A549 (cell line): ENCODE data around the gene RBFOX1. TPM values are rescaled to one million over a fixed set of nuclear protein-coding genes. Genes with fewer than 3 reads are reported as not detected.

Experiments used
- ATAC-seq, 2 experiments: fragments of 200-7000 bp in 1 of 2; fragments of >200 bp in 1 of 2; cut with Nextera tagmentation in 1 of 2; cut with Tn5 transposase in 1 of 2; 3 replicates each; pipeline versions ENCODE4 v1.8.0 to v1.9.1; 2018 to 2020; ENCODE audit warnings: mild to moderate bottlenecking in 1 of 2, moderate library complexity in 1 of 2
- CTCF ChIA-PET: fragments of 300-600 bp; sonication (Branson Sonifier 250); formaldehyde crosslinking; extraction: SDS; loops from one replicate; lab custom pipeline; 2021; ENCODE audit warnings: antibody characterized with exemption, inconsistent platforms; lab: Yijun Ruan, JAX
- POLR2A ChIA-PET: fragments of 350-600 bp; formaldehyde crosslinking; extraction: SDS; loops from one replicate; lab custom pipeline; 2021; ENCODE audit warnings: antibody characterized with exemption, inconsistent platforms; lab: Yijun Ruan, JAX
- DNase-seq, 2 experiments: peaks; one replicate each; pipeline versions ENCODE4 v3.0.0 to v3.0.0-alpha.2; 2011 to 2016; ENCODE audit warnings: low read depth in 1 of 2, low spot score in 1 of 2
- FAIRE-seq: peaks from 2 replicates; lab custom pipeline; 2011; peaks lifted over from hg19 to GRCh38; lab: Jason Lieb, UNC
- H3K27ac ChIP-seq, 2 experiments: fragments of >200 bp; sonication (Bioruptor Twin); formaldehyde crosslinking; 3 replicates each; pipeline ENCODE4 v1.5.1; 2016 to 2017
- H3K4me1 ChIP-seq: fragments of >200 bp; sonication (Bioruptor Twin); formaldehyde crosslinking; 3 replicates; pipeline ENCODE4 v1.6.1; 2016
- H3K4me2 ChIP-seq: fragments of >200 bp; sonication (Bioruptor Twin); formaldehyde crosslinking; 3 replicates; pipeline ENCODE4 v1.6.1; 2016
- H3K4me3 ChIP-seq: fragments of >200 bp; sonication (Bioruptor Twin); formaldehyde crosslinking; 3 replicates; pipeline ENCODE4 v1.5.1; 2016
- H3K9me3 ChIP-seq: fragments of >200 bp; sonication (Bioruptor Twin); formaldehyde crosslinking; 3 replicates; pipeline ENCODE4 v1.6.1; 2016
- BHLHE40 ChIP-seq: IDR thresholded peaks from 2 replicates; pipeline ENCODE4 v1.6.1; 2012; ENCODE audit warnings: low read depth, low read length, inconsistent platforms
- CBX2 ChIP-seq: fragments of 200-600 bp; sonication (generic); IDR thresholded peaks from 2 replicates; pipeline ENCODE4 v1.6.1; 2016; ENCODE audit warnings: low read depth, mild to moderate bottlenecking, borderline replicate concordance
- CBX8 ChIP-seq: fragments of 200-600 bp; sonication (generic); IDR thresholded peaks from 2 replicates; pipeline ENCODE4 v1.6.1; 2016
- CTCF ChIP-seq: fragments of >200 bp; sonication (Bioruptor Twin); formaldehyde crosslinking; IDR thresholded peaks from 3 replicates; pipeline ENCODE4 v1.5.1; 2016
- EHF ChIP-seq: fragments of 250-450 bp; sonication (Bioruptor Pico); IDR thresholded peaks from 2 replicates; pipeline ENCODE4 v1.5.0; 2020; ENCODE audit warnings: mild to moderate bottlenecking
- EHMT2 ChIP-seq: fragments of 200-600 bp; sonication (generic); IDR thresholded peaks from 2 replicates; pipeline ENCODE4 v1.6.1; 2016; ENCODE audit warnings: antibody characterized with exemption, low read depth, mild to moderate bottlenecking, moderate library complexity
- EP300 ChIP-seq, 2 experiments: fragments of >200 bp; sonication (Bioruptor Twin); formaldehyde crosslinking; IDR thresholded peaks; 2 replicates in 1 of 2; 3 replicates in 1 of 2; pipeline ENCODE4 v1.6.1; 2016 to 2017
- HEYL ChIP-seq: fragments of 250-450 bp; sonication (Bioruptor Pico); IDR thresholded peaks from 2 replicates; pipeline ENCODE4 v1.8.0; 2021; ENCODE audit warnings: mild to moderate bottlenecking, moderate library complexity
- HOXA7 ChIP-seq: fragments of 250-450 bp; sonication (Bioruptor Pico); IDR thresholded peaks from 2 replicates; pipeline ENCODE4 v1.5.0; 2020; ENCODE audit warnings: mild to moderate bottlenecking, moderate library complexity
- HOXB13 ChIP-seq: fragments of 250-450 bp; sonication (Bioruptor Pico); IDR thresholded peaks from 2 replicates; pipeline ENCODE4 v1.5.0; 2020; ENCODE audit warnings: low read depth, mild to moderate bottlenecking, moderate library complexity
- JUN ChIP-seq, 2 experiments: fragments of >200 bp; sonication (Bioruptor Twin); formaldehyde crosslinking; IDR thresholded peaks; 2 replicates in 1 of 2; 3 replicates in 1 of 2; pipeline ENCODE4 v1.6.1; 2016 to 2017
- JUNB ChIP-seq: fragments of >200 bp; sonication (Bioruptor Twin); formaldehyde crosslinking; IDR thresholded peaks from 2 replicates; pipeline ENCODE4 v1.6.1; 2016
- NPAS2 ChIP-seq: fragments of 250-450 bp; sonication (Bioruptor Pico); IDR thresholded peaks from 2 replicates; pipeline ENCODE4 v1.8.0; 2022; ENCODE audit warnings: mild to moderate bottlenecking, moderate library complexity, borderline replicate concordance
- PHF8 ChIP-seq: fragments of 200-600 bp; sonication (generic); IDR thresholded peaks from 2 replicates; pipeline ENCODE4 v1.6.1; 2016; ENCODE audit warnings: low read depth, mild to moderate bottlenecking, antibody characterized with exemption, moderate library complexity, borderline replicate concordance
- POLR2A ChIP-seq: IDR thresholded peaks from 2 replicates; pipeline ENCODE4 v1.6.1; 2012; ENCODE audit warnings: mild to moderate bottlenecking, low read length
- POLR2AphosphoS2 ChIP-seq: conservative IDR thresholded peaks from 2 replicates; pipeline ENCODE4 v1.6.1; 2012; ENCODE audit warnings: low read length, improper control_type of control experiment, inconsistent platforms
- RCOR1 ChIP-seq: fragments of 150-350 bp; IDR thresholded peaks from 2 replicates; pipeline ENCODE4 v1.6.1; 2014; ENCODE audit warnings: antibody characterized with exemption, low read length, low read depth
- REST ChIP-seq: fragments of 200-600 bp; sonication (generic); IDR thresholded peaks from 2 replicates; pipeline ENCODE4 v1.6.1; 2016; ENCODE audit warnings: antibody characterized with exemption, mild to moderate bottlenecking, moderate library complexity
- TP53 ChIP-seq: fragments of 250-450 bp; sonication (Bioruptor Pico); IDR thresholded peaks from 2 replicates; pipeline ENCODE4 v1.5.0; 2021; ENCODE audit warnings: mild to moderate bottlenecking, moderate library complexity
- ZFP36 ChIP-seq: fragments of 450-650 bp; IDR thresholded peaks from 2 replicates; pipeline ENCODE4 v1.6.1; 2014; ENCODE audit warnings: borderline replicate concordance; ENCODE audit not compliant: partially characterized antibody
- ZNF302 ChIP-seq: fragments of 250-450 bp; sonication (Bioruptor Pico); IDR thresholded peaks from 2 replicates; pipeline ENCODE4 v1.9.0; 2021; ENCODE audit warnings: inconsistent platforms, mild to moderate bottlenecking, moderate library complexity
- WGBS: methylation state at CpG from one replicate; pipeline ENCODE4 v1.1.6; 2017; ENCODE audit errors: missing lambda C conversion rate; 5-methylcytosine and 5-hydroxymethylcytosine counted together
- polyA plus RNA-seq, 4 experiments: library from polyadenylated mRNA; depleted of rRNA in 3 of 4; stranded (reverse); fragments of >200 nt; fragmentation: RNase III in 1 of 4; extraction: RNeasy Plus Mini Kit Qiagen cat#74134 plus additional on column Dnase treatment in 1 of 4; gene quantifications; 2 replicates in 3 of 4; 3 replicates in 1 of 4; pipeline ENCODE4 v1.2.3, GENCODE V29; 2011 to 2017
- TF ChIP-seq, protein P1 (sequence below): fragments of 250-450 bp; sonication (Bioruptor Pico); IDR thresholded peaks from 2 replicates; pipeline ENCODE4 v1.5.0; 2021; ENCODE audit warnings: mild to moderate bottlenecking, moderate library complexity, borderline replicate concordance
- TF ChIP-seq, protein P2 (sequence below): fragments of 250-450 bp; sonication (Bioruptor Pico); IDR thresholded peaks from 2 replicates; pipeline ENCODE4 v1.5.0; 2020; ENCODE audit warnings: low read depth, mild to moderate bottlenecking, moderate library complexity
- TF ChIP-seq, protein P3 (sequence below): IDR thresholded peaks from 2 replicates; pipeline ENCODE4 v1.6.1; 2012
- TF ChIP-seq, protein P4 (sequence below): fragments of 150-350 bp; IDR thresholded peaks from 2 replicates; pipeline ENCODE4 v1.6.1; 2014; ENCODE audit warnings: low read depth, mild to moderate bottlenecking, low read length

Gene RBFOX1
- polyA plus RNA-seq, 2 of the 4 experiments (the other 2 are of a cell fraction): not detected

DNA sequence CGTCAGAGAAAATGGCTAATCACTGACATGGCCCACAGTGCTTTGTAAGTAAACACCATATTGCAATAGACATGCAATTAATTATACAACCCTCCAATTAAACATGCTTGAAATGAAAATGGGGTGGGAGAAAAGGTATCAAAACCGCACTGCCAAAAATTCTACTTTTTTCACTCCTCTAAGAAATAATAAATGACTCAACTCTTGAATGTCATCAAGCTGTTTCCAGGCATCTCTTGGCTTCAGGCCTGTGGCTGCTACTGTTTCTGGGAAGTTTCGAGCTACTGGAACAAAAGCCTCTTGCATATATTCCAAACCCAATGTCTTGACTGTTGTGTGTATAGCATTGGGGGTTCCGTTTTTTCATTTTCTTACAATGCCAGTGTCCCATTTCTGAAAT lies 412.6 kb downstream of the RBFOX1 start:
- 1% methylated on average over 4 of the region's 4 CpGs for WGBS
- Histone ChIP-seq H3K27ac (no peak overlapping the region), H3K4me2 (no peak overlapping the region), H3K4me1 (no peaks in the 10 kb centered on the region), H3K4me3 (no peak overlapping the region), H3K9me3 (no peaks in the 10 kb centered on the region)
- no peak for TF ChIP-seq CBX8
- no peak for TF ChIP-seq EHF (CRISPR knock-in tag)
- TF ChIP-seq, protein P1, sequence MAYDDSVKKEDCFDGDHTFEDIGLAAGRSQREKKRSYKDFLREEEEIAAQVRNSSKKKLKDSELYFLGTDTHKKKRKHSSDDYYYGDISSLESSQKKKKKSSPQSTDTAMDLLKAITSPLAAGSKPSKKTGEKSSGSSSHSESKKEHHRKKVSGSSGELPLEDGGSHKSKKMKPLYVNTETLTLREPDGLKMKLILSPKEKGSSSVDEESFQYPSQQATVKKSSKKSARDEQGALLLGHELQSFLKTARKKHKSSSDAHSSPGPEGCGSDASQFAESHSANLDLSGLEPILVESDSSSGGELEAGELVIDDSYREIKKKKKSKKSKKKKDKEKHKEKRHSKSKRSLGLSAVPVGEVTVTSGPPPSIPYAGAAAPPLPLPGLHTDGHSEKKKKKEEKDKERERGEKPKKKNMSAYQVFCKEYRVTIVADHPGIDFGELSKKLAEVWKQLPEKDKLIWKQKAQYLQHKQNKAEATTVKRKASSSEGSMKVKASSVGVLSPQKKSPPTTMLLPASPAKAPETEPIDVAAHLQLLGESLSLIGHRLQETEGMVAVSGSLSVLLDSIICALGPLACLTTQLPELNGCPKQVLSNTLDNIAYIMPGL (CRISPR knock-in tag): no peak
- no peak for TF ChIP-seq NPAS2 (CRISPR knock-in tag)
- no peak for TF ChIP-seq HOXB13 (CRISPR knock-in tag)
- TF ChIP-seq, protein P2, sequence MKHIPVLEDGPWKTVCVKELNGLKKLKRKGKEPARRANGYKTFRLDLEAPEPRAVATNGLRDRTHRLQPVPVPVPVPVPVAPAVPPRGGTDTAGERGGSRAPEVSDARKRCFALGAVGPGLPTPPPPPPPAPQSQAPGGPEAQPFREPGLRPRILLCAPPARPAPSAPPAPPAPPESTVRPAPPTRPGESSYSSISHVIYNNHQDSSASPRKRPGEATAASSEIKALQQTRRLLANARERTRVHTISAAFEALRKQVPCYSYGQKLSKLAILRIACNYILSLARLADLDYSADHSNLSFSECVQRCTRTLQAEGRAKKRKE (CRISPR knock-in tag): no peak
- TF ChIP-seq ZFP36: no peak
- TF ChIP-seq POLR2A: no peak
- ChIA-PET CTCF (no interaction called here), POLR2A (no interaction called here)
- ATAC-seq (no peak), FAIRE-seq (no peak), DNase-seq (no peak)

DNA sequence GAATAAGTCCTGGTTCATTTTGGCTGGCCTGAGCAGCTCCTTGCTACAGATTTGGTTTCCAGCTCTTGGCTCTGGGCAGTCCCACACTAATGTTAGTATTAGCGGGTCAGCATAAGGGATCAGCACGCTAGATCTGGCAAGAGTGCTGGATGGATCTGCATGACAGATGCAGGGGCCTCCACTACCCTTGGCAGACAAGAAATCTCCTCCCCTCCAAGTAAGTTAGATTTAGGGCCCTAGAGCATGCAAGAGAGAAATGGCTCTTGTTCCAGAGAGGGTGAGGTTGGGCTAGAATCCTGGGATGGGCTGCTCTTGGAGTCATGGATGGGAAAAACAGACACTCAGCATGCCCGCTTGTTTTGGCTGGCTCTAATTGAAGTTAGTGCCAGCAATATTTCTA lies 414.3 kb downstream of the RBFOX1 start:
- no peaks in the 10 kb centered on the region for H3K4me1 ChIP-seq
- ATAC-seq: no peak
- POLR2A ChIA-PET: no interaction called here
- FAIRE-seq: no peak
- TF ChIP-seq ZNF302 (no peak), CBX2 (no peak), CTCF (no peak), RCOR1 (no peak), HOXA7 (no peak), ZFP36 (no peak), HOXB13 (CRISPR knock-in tag) (no peak), JUNB (no peak), POLR2AphosphoS2 (no peak), REST (no peak), BHLHE40 (no peak), EP300 (IDR thresholded peaks at IDR 0.05) (no peak), JUN (IDR thresholded peaks at IDR 0.05) (no peak), EHMT2 (no peak), HEYL (no peak), TP53 (CRISPR knock-in tag) (no peak), PHF8 (no peak)
- TF ChIP-seq, protein P3, sequence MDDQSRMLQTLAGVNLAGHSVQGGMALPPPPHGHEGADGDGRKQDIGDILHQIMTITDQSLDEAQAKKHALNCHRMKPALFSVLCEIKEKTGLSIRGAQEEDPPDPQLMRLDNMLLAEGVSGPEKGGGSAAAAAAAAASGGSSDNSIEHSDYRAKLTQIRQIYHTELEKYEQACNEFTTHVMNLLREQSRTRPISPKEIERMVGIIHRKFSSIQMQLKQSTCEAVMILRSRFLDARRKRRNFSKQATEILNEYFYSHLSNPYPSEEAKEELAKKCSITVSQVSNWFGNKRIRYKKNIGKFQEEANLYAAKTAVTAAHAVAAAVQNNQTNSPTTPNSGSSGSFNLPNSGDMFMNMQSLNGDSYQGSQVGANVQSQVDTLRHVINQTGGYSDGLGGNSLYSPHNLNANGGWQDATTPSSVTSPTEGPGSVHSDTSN: no peak
- TF ChIP-seq, protein P4, sequence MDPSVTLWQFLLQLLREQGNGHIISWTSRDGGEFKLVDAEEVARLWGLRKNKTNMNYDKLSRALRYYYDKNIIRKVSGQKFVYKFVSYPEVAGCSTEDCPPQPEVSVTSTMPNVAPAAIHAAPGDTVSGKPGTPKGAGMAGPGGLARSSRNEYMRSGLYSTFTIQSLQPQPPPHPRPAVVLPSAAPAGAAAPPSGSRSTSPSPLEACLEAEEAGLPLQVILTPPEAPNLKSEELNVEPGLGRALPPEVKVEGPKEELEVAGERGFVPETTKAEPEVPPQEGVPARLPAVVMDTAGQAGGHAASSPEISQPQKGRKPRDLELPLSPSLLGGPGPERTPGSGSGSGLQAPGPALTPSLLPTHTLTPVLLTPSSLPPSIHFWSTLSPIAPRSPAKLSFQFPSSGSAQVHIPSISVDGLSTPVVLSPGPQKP: no peak
- TF ChIP-seq, protein P1 (CRISPR knock-in tag): no peak
- TF ChIP-seq, all 56 proteins: peak for 0
- 8% methylated on average over 3 of the region's 3 CpGs for WGBS
- Histone ChIP-seq H3K9me3 (no peaks in the 10 kb centered on the region), H3K27ac (no peak overlapping the region), H3K4me3 (no peak overlapping the region), H3K4me2 (no peak overlapping the region)
- CTCF ChIA-PET: no interaction called here
- DNase-seq: no peak
